SIG-M5 (cell line): ENCODE results near the gene BNIP5.

Experiments
- DNase-seq: peaks from one replicate; lab custom pipeline; 2025; lab: John Stamatoyannopoulos, UW

The BNIP5 gene

DNA sequence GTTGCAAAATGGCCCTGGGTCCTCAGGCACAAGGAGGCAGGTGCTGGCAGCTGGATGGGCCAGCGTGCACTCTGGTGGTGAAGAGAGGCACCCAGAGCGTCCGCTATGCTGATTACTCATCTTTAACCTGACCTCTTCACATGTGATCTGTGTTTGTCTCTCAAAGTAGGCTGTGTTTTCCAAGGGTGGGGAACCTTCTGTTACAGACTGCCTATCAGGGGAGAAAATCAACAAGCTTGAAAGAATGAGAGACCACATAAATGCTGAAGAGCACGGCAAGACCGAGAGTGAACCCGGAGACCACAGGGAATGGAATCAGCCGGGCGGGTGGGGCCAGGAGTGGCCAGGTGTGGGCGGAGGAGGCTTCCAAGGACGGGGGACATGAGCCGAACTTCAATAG lies 16.2 kb downstream of the BNIP5 start:
- no peak for DNase-seq

DNA sequence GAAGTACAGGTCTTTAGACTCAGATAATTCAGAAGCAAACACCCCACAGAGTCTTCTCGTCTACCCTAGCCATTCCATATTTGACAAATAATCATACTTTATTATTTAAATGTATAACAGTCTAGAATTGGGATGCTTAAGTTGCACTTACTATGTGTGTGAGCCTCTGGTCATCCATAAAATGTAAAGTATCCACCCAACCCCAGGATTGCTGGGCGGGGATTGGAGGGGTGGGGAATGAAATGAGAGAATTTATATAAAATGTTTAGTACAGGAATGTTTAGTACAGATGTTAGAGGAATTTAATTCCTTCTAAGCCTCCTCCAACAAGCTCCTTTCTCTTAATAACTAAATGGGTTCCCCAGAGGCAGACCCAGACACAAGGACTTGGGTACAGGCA lies 16.9 kb downstream of the BNIP5 start:
- DNase-seq = no peak

GRCh38 chr6:36319436-36319762 lies 17.3 kb downstream of the BNIP5 start:
- no peak for DNase-seq

DNA sequence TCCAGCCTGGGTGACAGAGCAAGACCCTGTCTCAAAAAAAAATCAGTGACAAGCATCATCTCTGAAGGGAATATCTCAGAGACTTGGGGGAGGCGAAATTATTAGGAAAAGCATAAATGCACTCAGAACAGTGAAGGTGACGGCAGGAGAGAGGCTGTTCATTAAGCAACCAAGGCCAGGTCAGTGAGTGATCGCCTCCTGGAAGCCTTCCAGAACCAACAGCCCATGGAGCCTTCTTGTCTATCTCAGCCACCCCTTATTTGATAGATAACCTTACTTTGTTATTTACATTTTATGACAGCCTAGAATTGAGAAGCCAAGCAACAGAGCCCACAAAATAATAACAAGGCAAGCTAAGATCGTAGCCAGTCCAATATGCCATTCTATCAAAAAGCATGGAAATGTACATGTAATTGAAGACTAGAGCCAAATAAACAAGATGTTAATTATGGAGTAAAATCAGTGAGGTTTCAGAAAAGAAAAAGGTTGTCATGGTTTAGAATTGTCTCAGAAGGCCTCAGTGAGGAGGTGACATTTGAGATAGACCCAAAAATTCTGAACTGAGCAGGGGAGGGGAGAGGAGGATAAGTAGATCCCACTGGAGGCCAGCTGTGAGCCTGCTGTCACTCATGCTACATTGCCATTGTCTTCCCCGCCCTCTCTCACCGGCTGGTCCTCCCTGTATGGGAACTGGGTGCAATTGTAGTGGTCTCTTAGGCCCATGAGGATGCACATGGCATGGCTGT lies 17.8 kb downstream of the BNIP5 start:
- DNase-seq = no peak

- no peak for DNase-seq
Measured at GRCh38 chr6:36317623-36318022, 19.1 kb downstream of the BNIP5 start.

DNA sequence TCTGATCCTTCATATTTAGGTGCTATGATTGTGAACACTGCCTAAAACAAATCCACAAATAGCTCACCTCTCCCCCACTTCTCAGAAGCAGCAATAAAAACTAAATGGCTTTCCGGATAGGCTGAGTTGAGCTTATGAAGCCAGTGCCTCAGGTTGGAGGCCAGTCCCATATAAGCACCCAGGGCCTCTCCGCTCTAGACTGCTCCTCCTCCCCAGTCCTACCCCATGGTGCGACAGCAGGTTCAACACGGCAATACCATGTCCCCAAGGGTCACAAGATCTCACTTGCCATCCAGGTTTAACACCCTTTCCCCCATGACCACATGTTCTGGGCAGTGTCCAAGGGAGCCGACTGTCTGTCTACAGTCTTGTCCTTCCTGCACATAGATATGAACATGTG lies 20.8 kb downstream of the BNIP5 start:
- DNase-seq = no peak

DNA sequence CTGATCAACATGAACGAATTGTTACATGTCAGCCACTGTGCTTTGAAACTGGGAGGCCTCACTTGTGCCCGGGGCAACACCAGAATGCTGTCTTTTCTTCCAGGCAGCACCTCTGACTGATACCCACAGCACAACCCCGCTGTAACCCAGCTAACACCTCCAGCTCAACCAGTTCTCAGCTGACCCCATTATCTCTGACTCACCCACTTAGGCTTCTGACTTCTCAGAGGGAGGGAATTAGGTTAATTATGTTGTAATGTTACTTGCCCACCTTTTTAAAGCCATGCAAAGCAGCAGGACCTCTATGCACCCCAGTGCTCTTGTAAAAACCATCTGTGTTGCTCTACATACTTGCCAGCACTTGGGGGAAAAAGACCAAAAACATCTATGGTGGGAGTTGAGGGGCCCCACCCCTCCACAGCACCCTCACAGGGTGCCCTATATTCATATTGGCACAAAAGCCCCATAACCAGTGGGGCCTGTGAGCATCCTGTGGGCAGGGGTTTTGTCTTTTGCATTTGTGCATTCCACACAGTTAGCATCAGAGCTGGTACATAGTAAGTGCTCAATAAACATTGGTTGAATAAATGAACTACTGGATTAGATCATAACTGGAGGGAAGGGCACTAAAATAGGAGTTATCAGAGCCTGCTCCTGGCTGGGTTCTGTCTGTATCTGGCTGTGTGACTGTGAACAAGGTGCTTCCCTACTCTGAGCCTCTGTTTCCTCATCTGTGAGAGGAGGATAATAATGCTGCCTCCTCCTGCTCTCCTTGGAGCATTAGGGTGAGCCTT lies 22.3 kb downstream of the BNIP5 start:
- no peak for DNase-seq

GRCh38 chr6:36313649-36313936 lies 23.1 kb downstream of the BNIP5 start:
- no peak for DNase-seq

- no peak for DNase-seq
Measured at GRCh38 chr6:36312854-36313648, 23.6 kb downstream of the BNIP5 start.

DNA sequence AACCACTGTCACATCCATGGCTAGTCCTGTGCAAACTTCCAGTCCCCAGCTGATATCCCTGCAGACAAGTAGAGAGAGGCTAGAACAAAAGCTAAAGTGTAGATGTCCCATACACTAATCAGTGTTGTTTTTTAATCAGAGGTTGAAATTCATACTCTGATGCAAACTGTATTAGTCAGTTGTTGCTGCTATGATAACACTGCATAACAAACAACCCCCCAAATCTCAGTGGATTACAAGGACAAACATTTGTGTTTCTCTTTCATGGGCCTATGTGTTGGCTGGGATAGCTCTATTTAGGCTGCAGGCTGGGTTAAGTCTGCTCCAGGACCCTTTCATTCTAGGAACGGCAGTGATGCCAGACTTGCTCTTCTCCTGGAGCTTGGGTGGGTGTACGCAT lies 26.8 kb downstream of the BNIP5 start:
- no peak for DNase-seq

DNA sequence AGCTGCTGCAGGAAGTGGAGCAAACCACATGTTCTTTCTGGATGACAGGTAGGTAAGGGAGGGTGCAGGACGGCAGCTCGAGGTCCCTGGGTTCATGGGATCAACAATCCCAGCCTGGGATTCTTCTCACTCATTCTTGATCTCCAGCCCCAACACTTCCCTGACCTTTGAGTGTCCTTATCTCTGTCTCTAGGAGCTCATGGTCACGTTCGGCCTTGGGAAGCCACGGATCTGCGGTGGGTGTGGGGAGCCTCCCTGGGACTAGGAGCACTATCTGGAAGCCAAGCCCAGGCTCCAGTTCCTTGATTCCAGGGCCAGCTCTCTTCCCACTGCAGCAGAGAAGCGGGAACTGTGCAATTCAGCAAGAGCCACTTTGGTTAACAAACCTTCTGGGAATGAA lies 27.5 kb downstream of the BNIP5 start:
- DNase-seq = no peak

DNA sequence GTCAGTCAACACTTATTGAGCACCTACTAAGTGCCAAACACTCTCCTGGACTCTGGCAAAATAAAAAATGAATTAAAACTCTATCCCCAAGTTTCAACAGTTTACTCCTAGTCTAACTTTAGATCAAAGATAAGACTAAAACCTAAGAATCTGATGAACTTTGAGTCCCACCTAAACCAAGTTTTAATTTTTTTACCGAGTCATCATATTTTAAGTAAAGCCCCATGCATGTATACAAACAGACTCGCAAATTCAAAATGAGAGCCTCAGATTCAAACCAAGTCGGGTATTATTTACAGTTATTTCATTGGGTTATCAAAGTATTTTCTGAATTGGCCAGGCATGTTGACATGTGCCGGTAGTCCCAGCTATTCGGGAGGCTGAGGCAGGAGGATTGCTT lies 28.2 kb downstream of the BNIP5 start:
- no peak for DNase-seq

- DNase-seq = no peak
Measured at GRCh38 chr6:36306375-36306774, 30.3 kb downstream of the BNIP5 start.

- DNase-seq = no peak
Measured at GRCh38 chr6:36305885-36306284, 30.8 kb downstream of the BNIP5 start.

DNA sequence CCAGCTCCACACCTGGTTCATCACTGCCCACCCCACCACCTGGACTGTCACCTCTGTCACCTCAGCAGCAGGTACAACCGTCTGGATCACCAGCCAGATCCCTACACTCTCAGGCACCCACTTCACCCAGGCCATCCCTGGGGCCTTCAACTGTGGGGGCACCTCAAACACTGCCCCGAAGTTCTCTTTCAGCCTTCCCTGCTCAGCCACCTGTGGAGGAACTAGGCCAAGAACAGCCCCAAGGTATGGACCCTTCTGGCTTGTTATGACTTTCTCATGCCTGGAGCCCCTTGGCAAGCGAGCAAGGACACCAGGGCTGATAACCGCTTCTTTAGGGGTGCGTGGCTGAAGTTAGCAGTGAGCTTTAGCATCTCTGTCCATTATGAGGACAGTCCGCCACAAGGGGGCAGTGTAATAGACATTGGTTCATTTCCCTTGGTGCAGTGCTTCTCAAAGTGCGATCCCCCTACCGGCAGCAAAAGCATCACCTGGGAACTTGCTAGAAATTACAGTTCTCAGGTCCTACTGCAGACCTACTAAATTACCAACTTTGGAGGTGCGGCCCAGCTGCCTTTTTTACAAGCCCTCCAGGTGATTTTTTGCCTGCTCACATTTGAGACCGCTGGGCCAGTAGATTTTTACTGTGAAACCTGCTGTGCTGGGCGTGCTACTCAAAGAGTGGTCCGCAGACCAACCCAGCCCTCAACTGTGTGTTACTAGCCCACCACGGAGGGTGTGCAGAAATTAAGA lies 34.3 kb downstream of the BNIP5 start:
- DNase-seq = peak; percentile 77

- no peak for DNase-seq
Measured at GRCh38 chr6:36301781-36302180, 34.9 kb downstream of the BNIP5 start.

GRCh38 chr6:36301085-36301658 lies 35.5 kb downstream of the BNIP5 start:
- no peak for DNase-seq

GRCh38 chr6:36298027-36298426 lies 38.7 kb downstream of the BNIP5 start:
- no peak for DNase-seq

GRCh38 chr6:36297511-36297910 lies 39.2 kb downstream of the BNIP5 start:
- no peak for DNase-seq

DNA sequence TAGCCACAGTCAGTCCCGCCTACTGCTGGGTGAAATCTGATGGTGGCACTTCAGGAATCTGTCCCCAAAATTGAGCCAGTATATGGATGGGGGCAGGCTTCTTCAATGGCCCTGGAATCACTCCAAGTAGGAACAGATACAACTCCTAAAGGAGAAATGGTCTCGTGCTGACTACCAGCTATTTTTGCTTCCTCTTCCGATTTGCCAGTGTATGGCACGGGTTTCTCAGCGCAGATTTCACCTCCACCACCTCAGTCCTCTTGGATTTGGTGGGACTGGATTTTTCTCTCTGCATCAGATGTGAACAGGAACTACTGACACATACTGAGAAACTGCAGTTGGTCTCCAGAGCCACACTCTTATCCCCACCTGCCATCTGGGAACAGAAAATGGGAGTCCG lies 39.6 kb downstream of the BNIP5 start:
- no peak for DNase-seq

GRCh38 chr6:36296240-36296639 lies 40.4 kb downstream of the BNIP5 start:
- no peak for DNase-seq

DNA sequence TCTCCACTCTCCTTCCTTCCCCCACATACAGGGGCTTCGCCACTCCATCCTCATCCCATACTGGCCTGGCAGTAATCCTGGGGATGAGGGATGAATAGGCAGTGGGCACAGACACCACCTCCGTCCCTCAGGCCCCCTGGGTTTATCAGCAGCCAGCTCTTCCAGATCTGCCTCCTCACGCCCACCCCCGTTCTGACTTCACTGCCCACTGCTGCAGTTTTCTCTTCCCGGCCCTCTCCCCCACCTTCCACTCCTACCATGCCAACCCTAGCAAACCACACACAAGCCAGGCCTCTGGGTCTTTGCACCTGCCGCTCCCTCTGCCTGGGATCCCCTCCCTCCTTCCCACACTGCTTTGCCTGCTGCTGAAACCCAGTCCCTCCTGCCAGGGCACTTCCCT lies 44.5 kb downstream of the BNIP5 start:
- no peak for DNase-seq
